Islet of Langerhans (tissue), 1 donor: ENCODE data around the gene PWP1.

Source experiments
- FAIRE-seq: peaks from one replicate; lab custom pipeline; 2011; peaks lifted over from hg19 to GRCh38; lab: Jason Lieb, UNC

Gene PWP1

DNA sequence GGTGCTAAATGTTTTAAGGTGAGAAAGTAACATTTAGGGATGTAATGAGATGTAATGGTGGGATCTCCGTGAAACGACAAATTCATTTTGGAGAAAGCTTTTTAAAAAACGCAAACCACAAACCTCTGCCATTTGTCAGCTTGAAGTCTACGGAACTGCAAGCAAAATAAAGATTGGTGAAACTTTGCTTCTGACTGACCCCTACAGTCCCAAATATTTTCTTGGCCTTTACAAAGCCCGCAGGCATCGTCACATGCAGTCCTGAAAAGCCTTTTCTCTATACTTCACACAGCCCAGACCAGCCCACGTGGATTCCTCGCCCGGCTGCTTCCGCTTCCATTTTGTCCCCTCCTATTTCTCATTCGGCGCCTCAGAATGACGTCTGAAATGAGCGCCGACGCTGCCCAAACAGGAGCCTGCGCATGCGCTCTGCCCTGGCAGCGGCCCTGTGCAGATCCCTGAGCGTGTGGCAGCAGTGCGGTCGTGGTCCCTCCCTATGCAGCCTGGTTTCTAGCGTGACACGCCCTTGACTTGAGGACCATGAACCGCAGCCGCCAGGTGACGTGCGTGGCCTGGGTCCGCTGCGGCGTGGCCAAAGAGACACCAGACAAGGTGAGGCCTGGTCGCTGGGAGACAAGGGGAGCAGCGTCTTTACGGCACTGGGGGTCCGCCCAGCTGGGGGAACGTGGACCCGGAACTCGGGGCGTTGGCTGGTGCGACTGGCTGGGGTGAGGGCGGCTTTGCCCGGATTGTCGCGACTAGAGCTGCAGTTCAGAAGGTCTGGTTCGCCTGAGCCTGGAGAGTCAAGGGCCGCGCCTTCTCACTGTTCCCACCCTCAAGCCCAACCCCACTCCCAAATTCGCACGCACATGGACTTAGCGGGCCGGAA is at the start of gene PWP1:
PWP1 (plus strand) TSS at position 440 of the 889 bp plus-strand sequence; CDS start at position 541, 101 bp downstream.
- FAIRE-seq, result no peak

DNA sequence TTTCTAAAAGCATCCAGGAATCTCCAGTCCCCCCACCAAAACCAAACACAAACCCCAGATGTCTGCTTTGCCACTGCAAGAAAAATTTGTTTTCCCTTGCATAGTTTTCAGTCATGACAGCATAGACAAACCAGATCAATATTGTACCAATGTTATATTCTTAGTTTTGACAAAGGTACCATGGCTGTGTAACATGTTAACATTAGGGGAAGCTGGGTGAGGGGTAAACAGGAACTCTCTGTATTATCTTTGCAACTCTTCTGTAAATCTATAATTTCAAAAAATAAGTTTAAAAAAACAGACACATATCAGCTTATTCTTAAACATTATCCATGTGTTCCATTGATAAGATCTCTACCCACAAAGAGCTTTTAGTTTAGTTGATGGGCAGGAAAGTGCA is 44.4 kb upstream of the PWP1 start:
- FAIRE-seq, result no peak

DNA sequence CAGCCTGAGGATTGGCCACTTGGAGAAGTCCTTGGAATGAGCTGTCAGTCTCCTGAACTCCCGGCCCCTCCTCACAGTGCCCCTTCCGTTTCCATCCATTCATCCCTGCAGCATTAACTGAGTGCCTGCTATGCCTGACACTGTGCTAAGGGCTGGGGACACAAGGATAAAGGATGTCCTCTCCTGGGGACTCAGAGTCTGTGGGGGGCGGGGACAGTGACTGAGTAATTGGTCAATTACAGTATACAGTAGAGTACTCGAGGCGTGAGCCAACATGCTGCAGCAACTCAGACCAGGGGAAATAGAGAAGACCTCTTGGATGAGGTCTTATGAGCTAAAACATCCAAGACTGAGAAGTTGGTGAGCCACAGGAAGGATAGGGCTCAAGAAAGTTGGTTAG is 43.4 kb upstream of the PWP1 start:
- FAIRE-seq, result no peak

DNA sequence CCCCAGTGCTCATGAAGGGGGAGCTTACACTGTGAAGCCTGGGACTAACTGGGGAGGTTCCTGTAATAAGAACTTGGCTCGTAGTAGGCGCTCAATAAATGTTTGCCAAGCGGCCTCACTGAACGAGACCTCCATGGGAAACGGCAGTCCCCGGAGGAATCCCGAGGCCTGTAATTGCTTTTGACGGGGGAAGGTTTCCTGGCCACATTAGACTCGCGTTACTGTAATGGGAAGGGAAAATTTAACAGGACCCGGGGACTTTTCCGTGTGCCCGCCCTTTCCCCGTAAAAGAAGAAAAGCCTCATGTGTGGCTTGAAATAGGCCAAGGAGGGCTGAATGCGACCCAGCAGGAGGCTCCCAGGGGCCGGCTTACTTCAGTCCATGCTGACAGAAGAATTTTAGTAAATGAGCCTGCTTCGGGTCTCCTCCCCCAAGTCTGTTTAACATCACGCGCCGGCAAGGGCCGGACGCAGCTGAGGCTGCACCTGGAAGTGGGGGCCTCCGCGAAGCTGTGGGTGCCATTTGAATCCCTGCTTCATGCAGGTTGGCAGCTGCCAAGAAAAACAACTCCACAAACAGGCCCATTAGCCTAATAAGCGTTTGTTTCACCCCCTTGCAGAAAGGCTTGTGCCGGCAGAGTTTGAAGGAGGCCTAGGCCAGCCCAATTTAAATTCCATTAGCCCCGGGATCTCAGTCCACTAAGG is 39.8 kb upstream of the PWP1 start:
- no peak for FAIRE-seq

DNA sequence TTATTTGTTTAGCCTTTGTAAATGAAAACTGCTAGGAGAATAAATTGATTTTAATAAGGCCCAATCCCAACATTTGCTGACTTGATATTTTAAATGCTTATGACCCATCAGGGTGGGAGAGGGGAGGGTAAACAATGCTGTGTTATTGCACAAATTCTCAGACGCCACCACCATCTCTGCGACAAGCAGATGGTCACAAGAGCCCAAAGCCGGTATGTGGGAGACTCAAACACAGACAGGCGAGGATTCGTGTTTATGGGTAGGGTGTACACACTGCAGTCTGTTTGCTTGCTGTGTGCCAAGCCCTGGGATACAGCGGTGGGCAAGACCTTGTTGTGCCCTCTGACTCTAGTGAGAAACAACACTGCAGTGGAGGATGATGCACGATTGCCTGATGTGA is 39.2 kb upstream of the PWP1 start:
- FAIRE-seq, result no peak

DNA sequence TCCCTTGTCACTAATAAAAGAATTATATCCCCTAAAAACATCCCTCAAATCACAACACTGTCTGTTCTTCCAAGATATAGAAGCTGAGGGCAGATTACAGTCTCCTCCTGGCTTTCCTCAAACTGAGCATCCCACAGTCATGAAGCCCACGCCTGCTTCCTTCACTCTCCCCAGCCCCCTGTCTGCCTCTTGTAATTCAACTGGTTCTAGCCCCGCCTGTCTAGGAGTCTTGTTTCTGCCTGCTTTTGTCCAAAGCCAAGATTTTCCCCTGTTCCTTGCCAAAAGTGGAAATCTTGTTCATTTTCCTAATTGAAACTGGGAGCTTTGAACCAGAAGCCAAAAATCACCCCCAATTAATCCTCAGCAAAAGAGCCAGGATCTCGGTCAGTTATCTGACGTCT is 35.9 kb upstream of the PWP1 start:
- no peak for FAIRE-seq

DNA sequence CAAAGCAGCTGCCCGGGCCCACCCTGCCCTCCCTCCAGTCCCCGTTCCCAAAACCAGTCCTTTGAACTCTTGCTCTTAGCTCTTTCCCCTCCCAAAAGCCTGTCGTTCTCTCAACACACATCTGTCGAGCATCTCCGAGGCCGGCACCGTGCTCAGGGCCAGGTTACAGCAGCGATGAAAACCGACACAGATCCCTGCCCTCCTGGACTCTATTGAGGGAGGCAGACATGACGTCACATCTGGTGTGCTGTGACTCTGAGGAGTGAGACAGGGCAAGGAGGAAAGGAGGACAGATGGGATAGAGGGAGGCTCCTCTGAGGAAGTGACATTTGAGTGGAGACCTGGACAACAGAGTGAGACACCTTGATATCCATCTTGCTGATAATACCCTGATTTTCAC is 34.6 kb upstream of the PWP1 start:
- no peak for FAIRE-seq

DNA sequence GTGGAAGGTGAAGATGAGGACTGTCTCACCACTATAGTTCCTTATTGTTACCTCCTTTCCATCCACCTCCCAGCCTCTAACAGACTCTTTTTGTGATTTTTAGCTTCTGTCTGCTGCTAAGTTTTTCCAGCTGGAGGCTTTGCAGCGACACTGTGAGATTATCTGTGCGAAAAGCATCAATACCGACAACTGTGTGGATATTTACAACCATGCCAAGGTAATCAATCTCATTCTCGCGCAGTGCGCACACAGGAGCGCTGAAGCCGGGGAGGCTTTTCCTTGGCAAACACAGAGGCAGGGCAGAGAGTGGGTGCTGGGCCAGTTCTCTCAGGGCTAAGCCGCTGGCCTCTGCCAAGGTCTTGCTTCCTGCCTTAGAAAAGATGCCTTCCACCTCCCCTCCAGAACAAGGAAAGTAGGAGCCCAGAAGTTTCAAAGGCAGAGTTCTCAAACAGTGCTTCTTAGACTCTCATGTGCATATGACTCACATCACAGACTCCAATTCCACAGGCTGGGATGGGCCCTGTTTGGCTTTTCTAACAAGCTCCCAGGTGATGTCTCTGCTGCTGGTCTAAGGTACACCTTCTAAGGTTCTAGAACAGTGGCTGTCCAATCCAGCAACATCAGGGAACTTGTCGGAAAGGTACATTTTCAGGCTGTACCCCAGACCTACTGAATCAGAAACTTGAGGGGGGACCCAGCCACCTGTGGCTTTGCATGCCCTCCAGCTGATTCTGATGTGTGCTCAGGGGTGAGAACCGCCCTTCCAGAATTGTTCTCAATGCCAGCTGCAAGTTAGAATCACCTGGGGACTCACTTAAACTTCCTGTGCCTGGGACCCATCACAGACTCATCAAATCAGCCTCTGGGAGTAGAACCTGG is 33.8 kb upstream of the PWP1 start:
- FAIRE-seq, result no peak

DNA sequence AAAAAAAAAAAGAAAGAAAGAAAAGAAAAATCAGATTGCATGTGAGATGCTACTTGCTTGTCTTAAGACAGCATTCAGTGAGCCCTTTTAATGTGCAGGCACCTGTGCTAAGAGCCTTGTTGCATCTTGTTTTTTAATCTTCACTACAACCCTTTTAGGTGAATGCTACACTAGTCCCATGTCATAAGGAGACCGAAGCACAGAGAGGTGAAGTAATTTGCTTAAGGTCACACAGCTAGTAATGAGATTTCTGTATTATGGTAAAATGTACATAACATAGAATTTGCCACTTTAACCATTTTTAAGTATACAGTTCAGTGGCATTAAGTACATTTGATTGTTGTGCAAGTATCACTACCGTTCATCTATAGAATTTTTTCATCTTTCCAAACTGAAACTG is 32.1 kb upstream of the PWP1 start:
- no peak for FAIRE-seq

DNA sequence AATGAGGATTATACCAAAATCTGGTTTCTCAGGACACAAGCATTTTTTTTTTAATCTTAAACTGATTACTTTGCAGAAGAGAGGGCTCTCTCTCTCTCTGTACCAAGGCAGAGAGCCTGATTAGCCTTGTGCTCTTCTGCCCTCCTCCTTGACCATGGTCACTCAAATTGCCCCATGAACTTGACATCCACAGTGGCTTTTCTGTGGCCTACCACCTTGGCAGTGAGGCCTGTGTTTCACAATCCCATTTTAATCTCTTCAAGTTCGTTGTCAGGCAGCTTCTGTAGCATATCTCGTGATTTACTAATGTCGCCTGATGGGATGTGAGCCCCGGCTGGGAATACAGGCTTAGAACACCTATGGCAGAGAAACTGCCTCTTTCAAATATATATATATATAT is 30.7 kb upstream of the PWP1 start:
- no peak for FAIRE-seq

DNA sequence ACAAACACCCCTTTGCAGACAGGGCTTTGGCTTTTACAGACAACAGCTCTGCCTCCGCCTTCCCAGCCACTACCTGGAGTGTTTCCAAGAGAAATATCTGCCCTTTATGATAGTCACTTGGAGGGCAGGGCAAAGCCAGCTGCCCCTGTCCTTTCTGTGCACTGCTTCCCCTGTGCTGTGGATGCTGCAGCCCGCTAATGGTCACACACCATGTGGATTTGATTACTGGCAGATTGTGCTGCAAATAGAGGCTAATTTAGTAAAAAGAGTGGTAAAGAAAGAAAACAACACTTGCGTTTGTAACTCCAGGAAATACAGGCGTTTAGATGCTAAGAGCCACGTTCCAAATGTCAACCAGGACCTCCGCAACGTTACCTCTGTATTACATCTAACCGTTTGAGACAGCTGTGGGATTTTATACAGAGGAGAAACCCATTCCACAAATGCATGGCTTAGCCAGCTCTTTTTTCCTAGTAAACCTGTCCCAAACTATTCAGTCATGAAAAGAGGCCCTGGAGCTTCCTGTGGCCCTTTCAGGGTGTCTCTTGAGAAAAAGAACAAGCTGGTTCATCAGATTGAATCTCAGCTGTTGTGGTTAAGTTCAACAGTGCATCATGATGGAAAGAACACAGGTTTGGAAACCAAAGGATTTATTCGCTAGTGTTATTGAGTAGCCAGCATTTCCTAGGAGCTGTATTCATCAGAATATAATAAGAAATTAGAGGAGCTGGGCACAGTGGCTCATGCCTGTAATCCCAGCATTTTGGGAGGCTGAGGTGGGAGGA is 30.1 kb upstream of the PWP1 start:
- no peak for FAIRE-seq

DNA sequence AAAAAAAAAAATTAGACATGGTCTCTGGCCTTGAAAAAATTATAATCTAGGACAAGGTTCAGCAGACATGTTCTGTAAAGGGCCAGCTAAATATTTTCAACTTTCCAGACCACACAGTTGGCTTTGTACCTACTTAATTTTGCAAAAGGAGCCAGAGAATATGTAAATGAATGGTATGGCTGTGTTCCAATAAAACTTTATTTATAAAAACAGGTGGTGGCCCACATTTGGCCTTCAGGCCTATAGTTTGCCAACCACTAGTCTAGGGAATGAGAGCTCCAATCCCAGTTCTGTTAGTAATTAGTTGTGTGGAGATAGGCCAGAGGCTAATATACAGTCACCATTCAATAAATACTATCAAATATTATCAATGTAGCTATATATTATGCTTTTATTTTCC is 29.3 kb upstream of the PWP1 start:
- no peak for FAIRE-seq

DNA sequence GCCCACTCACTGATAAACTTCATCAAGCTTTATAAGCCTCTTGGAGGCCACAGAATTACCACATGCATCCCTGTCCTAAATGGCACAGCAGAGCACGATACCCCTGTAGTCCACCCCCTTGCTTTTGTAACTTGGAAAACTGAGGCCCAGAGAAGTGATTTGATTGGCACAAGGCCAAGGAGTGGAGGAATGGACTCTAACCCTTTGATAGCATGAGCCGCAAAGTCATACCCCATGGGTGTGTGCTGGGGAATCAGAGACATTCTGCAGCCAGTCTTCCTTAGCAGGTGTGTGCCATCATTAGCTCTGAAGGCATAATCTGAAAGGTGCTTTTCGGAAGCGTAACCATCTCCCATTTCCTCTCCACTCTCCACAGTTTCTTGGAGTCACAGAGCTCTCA is 28.5 kb upstream of the PWP1 start:
- FAIRE-seq, result no peak

DNA sequence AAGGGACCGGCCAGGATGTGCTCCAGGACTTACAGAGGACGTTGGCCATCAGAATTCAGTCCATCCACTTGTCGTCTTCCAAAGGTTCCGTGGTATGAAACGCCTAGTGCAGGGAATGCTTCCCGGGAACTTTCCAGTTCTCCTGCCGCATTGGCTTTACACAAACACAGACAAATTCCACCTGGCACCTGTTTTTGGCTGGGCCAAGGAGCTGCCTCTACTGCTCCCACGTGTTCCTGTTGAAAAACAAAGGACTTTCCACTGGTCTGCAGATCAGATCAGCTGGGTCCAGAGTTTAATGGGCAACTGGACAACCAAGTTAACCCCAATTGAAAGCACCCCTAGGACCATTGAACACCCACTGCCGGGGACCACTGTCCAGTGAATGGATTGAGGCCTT is 28.0 kb upstream of the PWP1 start:
- FAIRE-seq, result no peak

DNA sequence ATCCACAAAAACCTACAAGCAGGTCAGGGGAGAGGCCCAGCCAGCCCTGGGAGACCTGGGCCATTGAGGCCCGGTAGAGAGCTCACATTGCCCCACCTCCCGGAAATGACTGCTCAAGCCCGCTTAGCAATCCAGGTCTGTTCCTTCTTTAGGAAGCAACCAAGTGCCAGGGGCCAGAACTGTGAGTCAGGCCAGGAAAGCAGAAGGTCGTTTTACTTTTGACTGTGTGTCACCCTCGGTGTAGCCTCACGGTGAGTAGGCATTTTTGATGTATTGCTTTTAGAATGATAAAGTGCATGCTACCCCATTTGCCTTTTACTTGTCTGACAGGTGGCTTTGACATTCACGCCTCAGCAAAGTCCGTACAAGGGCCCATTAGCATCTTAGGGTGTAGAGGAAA is 25.4 kb upstream of the PWP1 start:
- no peak for FAIRE-seq

DNA sequence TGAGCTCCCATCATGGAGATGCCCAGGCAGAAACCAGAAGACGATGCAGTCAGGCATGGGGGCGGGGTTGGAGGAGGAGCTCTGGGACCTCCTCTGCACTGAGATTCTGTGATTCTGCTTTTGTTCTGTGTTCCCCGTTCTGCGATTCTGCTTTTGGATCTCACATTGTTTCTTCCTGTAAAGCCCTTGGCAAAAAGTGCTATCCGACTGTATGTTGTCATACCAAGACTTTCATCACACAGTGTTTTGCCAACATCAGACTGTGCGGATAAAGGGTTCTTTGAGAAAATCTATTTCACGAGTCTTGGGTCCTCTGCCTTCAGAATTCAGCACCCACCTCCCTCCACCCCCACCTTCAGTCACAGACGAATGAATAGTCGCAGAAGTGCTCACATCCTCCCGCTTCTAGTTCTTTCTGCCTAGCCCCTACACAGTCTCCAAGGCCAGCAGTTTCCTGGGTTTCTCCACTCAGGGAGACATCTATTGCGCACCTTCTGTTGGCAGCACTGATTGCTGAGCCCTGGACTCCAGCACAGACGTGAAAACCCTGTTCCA is 24.7 kb upstream of the PWP1 start:
- no peak for FAIRE-seq

DNA sequence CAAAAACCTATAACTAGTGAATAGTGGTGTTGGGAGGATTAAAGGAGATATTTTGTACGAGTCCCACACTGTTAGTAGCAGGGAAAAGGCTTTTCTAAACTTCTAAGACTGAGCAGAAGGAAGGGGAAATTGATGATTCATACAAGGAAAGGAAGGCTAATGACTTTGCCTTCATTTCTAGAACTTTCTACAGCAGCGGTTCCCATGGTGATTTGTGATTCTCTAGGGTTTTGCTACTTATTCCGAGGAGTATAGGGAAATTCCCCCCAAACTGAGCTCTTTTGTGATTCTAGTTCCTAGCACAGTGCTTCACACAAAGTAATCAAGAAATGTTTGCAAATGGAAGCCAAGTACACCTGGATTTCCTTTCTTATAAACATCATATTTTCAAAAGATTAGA is 23.8 kb upstream of the PWP1 start:
- FAIRE-seq, result no peak

DNA sequence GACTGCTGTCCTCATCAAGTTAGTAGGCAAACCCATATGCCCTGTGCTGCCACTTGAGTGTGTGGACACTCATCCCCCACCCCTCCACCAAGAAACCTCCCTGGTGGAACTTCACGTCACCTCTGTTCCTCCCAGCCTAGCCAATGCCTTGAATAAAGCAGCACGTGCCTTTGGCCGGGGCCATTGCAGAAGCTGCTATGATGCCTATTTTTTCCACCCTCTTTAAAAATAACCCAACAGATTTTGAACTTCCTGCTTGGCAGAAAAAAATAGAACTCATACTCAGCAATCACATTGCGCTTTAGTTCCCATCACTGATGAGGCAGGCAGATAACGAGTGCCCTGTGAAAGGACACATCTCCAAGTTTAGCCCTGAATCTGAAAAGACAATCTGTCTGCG is 23.1 kb upstream of the PWP1 start:
- FAIRE-seq, result no peak

DNA sequence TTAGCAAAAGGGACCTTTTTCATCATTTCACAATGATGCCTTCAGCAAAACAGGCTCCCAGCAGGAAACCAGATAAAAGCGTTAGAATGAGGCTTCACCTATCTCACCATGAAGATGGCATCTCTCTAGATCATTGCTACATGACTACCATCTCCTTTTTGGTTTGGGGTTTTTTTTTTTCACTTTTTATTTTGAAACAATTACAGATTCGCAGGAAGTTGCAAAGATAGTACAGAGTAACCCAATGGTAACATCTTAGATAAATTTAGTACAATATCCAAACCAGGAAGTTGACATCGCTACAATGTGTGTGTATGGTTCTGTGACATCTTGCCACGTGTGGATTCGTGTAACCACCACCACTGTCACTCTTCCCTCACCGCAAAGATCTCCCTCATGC is 22.3 kb upstream of the PWP1 start:
- FAIRE-seq, result no peak

DNA sequence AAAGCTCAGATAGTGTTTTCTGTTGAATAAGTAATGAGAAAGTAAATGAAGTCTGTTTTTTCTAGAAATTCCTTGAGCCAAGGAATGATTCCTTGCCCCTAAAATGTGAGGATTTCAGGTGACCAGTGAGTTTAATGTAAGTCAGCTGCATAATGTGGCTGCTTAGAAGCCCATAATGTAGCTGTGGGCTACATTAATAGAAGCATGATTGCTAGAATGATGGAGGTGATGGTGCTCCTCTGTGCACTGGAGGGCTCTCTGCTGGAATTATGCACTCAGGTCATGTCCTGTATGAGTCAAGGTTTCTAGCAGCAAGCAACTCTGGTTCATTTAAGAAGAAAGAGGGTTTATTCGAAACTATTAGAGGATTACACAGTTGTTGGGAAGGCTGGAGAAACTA is 19.6 kb upstream of the PWP1 start:
- no peak for FAIRE-seq

DNA sequence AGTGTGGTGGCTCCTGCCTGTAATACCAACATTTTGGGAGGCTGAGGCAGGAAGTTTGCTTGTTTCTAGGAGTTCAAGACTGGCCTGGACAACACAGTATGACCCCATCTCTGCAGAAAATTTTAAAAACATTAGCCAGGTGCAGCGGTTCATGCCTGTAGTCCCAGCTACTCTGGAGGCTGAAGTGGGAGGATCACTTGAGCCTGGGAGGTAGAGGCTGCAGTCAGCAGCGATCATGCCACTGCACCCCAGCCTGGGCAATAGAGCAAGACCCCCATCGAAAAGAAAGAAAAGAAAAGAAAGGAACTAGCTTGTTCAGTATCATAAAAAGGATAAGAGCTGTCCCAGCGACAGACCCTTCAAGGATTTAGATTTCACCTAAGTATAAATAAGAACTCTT is 18.1 kb upstream of the PWP1 start:
- no peak for FAIRE-seq
